TTC549 (cell line): Measurements from ENCODE around the gene CD86.
"Not testable (repeated sequence)": the region's sequence is repeated elsewhere in the genome, so short reads cannot be mapped to it uniquely, and the experiment has no call there.

Experiments
- FAIRE-seq: peaks from 2 replicates; lab custom pipeline; 2012; peaks lifted over from hg19 to GRCh38; lab: Jason Lieb, UNC

CD86 gene

DNA sequence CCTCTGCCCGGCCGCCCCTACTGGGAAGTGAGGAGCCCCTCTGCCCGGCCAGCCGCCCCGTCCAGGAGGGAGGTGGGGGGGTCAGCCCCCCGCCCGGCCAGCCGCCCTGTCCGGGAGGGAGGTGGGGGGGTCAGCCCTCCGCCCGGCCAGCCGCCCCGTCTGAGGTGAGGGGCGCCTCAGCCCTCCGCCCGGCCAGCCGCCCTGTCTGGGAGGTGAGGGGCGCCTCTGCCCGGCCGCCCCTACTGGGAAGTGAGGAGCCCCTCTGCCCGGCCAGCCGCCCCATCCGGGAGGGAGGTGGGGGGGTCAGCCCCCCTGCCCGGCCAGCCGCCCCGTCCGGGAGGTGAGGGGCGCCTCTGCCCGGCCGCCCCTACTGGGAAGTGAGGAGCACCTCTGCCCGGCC, 109.8 kb downstream of the CD86 start:
- not testable (repeated sequence) for FAIRE-seq

DNA sequence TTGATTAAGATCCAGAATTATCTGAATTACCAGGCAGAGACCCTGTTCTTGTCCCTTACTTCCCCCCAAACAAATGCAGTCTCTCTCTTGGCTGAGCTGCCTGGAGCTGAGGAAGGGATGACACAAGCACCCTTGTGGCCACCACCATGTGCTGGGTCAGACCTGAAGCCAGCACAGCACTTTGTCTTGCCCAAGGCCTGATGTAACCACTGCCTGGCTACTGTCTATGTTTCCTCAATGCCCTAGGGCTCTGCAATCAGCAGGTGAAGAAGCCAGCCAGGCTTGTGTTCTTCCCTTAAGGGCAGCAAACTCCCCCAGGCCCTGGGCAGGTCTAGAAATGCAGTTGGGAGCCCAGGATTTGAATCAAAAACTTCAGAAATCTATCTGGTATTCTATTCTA, 112.5 kb downstream of the CD86 start:
- no peak for FAIRE-seq

DNA sequence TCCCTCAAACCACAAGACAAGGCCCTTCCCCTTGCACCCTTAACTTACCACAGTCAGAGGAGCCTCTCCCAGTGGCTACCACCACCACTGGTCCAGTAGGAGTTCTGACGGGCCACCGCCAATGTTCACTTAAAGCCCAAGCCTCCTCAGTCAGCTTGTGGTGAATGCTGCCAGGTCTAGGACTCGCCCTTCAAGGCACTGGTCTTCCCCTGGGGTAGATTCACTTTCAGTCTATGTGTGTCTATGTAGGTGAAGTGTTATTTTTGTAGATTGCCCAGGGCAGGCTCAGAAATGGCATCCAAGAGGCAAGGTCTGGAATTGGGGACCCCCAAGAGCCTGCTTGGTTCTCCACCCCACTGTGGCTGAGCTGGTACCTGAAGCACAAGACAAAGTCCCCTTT, 112.9 kb downstream of the CD86 start:
- no peak for FAIRE-seq

DNA sequence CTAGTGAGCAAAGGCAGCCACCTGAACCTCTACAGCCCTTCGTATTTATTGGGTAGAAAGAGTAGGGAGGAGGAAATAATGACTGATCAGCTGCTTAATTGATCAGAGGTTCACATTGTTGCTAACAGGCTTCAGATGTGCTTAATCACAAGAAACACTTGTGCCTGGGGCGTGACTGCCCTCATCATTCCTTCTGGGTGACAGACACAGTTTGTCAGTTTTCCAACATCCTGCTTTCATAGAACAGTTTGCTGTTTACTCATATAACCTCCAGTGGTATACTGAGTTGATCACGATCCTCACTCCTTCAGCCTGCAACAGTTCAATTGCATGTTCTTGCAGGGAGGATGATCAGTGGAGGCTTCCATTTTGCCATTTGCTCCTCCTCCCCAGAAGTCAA, 114.7 kb downstream of the CD86 start:
- no peak for FAIRE-seq
